ENCODE data around the gene THSD4.

- TF ChIP-seq CTCF (IDR thresholded peaks at IDR 0.05) (no peak), EP300 (IDR thresholded peaks at IDR 0.05) (no peak), RCOR1 (IDR thresholded peaks at IDR 0.05; ENCODE audit: low read depth, low read length) (no peak)
These were observed 523.6 kb downstream of the THSD4 start for GRCh38 chr15:71638876-71639275.

All from A549 (cell line).